ENCODE measurements around the gene ST6GAL1. TPM values are rescaled to one million over a fixed set of nuclear protein-coding genes. Genes with fewer than 3 reads are reported as not detected.
"Not testable (repeated sequence)": the region's sequence is repeated elsewhere in the genome, so short reads cannot be mapped to it uniquely, and the experiment has no call there.

ST6GAL1 gene
- total RNA-seq, 1 donor from 2014 or later: 156 TPM

GRCh38 chr3:186886202-186886981 is 43.9 kb upstream of the ST6GAL1 start:
- TF ChIP-seq CTCF (IDR thresholded peaks at IDR 0.05; ENCODE audit: partially characterized antibody, unreplicated experiment): no peak
- no peak for DNase-seq
- peak overlapping the region; percentile 74 for H3K27ac Mint-ChIP-seq (ENCODE audit: unreplicated experiment)

GRCh38 chr3:186887507-186887938 is 42.8 kb upstream of the ST6GAL1 start:
- peak overlapping the region; percentile 8 for H3K4me3 Mint-ChIP-seq (ENCODE audit: unreplicated experiment)
- H3K4me1 Mint-ChIP-seq (ENCODE audit: low read depth, unreplicated experiment): peaks cover 21% of the 10 kb centered on the region
- H3K36me3 Mint-ChIP-seq (ENCODE audit: unreplicated experiment); DNase-seq; H3K9me3 Mint-ChIP-seq (ENCODE audit: unreplicated experiment); H3K27me3 Mint-ChIP-seq (ENCODE audit: unreplicated experiment): not testable (repeated sequence)
- H3K27ac Mint-ChIP-seq (ENCODE audit: unreplicated experiment): peak overlapping the region; percentile 89

More at GRCh38 chr3:186886202-186886981, 43.9 kb upstream of the ST6GAL1 start:
- no peak overlapping the region for H3K4me3 Mint-ChIP-seq (ENCODE audit: unreplicated experiment)
- no peaks in the 10 kb centered on the region for H3K36me3 Mint-ChIP-seq (ENCODE audit: unreplicated experiment)
- H3K4me1 Mint-ChIP-seq (ENCODE audit: low read depth, unreplicated experiment): peaks cover 23% of the 10 kb centered on the region
- H3K27me3 Mint-ChIP-seq (ENCODE audit: unreplicated experiment): peaks cover 4% of the 10 kb centered on the region
- H3K9me3 Mint-ChIP-seq (ENCODE audit: unreplicated experiment): no peaks in the 10 kb centered on the region

- Mint-ChIP-seq H3K27ac (ENCODE audit: unreplicated experiment) (peak overlapping the region; percentile 78), H3K4me3 (ENCODE audit: unreplicated experiment) (no peak overlapping the region), H3K27me3 (ENCODE audit: unreplicated experiment) (peaks cover 4% of the 10 kb centered on the region), H3K36me3 (ENCODE audit: unreplicated experiment) (no peaks in the 10 kb centered on the region), H3K4me1 (ENCODE audit: low read depth, unreplicated experiment) (peaks cover 23% of the 10 kb centered on the region), H3K9me3 (ENCODE audit: unreplicated experiment) (no peaks in the 10 kb centered on the region)
- DNase-seq: no peak
- TF ChIP-seq CTCF (IDR thresholded peaks at IDR 0.05; ENCODE audit: partially characterized antibody, unreplicated experiment): no peak
These were observed 41.8 kb upstream of the ST6GAL1 start for GRCh38 chr3:186888569-186888968.

GRCh38 chr3:186889698-186890097 is 40.6 kb upstream of the ST6GAL1 start:
- not testable (repeated sequence) for H3K27ac Mint-ChIP-seq (ENCODE audit: unreplicated experiment); H3K36me3 Mint-ChIP-seq (ENCODE audit: unreplicated experiment); H3K9me3 Mint-ChIP-seq (ENCODE audit: unreplicated experiment); H3K4me3 Mint-ChIP-seq (ENCODE audit: unreplicated experiment); H3K27me3 Mint-ChIP-seq (ENCODE audit: unreplicated experiment); DNase-seq
- H3K4me1 Mint-ChIP-seq (ENCODE audit: low read depth, unreplicated experiment): peaks cover 25% of the 10 kb centered on the region

GRCh38 chr3:186890911-186891310 is 39.4 kb upstream of the ST6GAL1 start:
- H3K36me3 Mint-ChIP-seq (ENCODE audit: unreplicated experiment): peaks cover 3% of the 10 kb centered on the region
- peaks cover 4% of the 10 kb centered on the region for H3K27me3 Mint-ChIP-seq (ENCODE audit: unreplicated experiment)
- no peak overlapping the region for H3K27ac Mint-ChIP-seq (ENCODE audit: unreplicated experiment)
- peaks cover 3% of the 10 kb centered on the region for H3K9me3 Mint-ChIP-seq (ENCODE audit: unreplicated experiment)
- no peak for DNase-seq
- H3K4me1 Mint-ChIP-seq (ENCODE audit: low read depth, unreplicated experiment): peaks cover 25% of the 10 kb centered on the region
- TF ChIP-seq CTCF (IDR thresholded peaks at IDR 0.05; ENCODE audit: partially characterized antibody, unreplicated experiment): no peak
- H3K4me3 Mint-ChIP-seq (ENCODE audit: unreplicated experiment): no peak overlapping the region

GRCh38 chr3:186893071-186893470 is 37.3 kb upstream of the ST6GAL1 start:
- H3K4me3 Mint-ChIP-seq (ENCODE audit: unreplicated experiment); H3K9me3 Mint-ChIP-seq (ENCODE audit: unreplicated experiment); DNase-seq; H3K27ac Mint-ChIP-seq (ENCODE audit: unreplicated experiment); H3K27me3 Mint-ChIP-seq (ENCODE audit: unreplicated experiment); H3K36me3 Mint-ChIP-seq (ENCODE audit: unreplicated experiment): not testable (repeated sequence)
- peaks cover 11% of the 10 kb centered on the region for H3K4me1 Mint-ChIP-seq (ENCODE audit: low read depth, unreplicated experiment)
